Dedifferentiated amniotic fluid mesenchymal stem cell (primary cell): Measurements from ENCODE around the gene CRAMP1.
"Not testable (repeated sequence)": the region's sequence is repeated elsewhere in the genome, so short reads cannot be mapped to it uniquely, and the experiment has no call there.

Experiments used
- DNase-seq: peaks from one replicate; pipeline ENCODE4 v3.0.0-alpha.2; 2016; ENCODE audit errors: extremely low spot score

CRAMP1 gene, protein sequence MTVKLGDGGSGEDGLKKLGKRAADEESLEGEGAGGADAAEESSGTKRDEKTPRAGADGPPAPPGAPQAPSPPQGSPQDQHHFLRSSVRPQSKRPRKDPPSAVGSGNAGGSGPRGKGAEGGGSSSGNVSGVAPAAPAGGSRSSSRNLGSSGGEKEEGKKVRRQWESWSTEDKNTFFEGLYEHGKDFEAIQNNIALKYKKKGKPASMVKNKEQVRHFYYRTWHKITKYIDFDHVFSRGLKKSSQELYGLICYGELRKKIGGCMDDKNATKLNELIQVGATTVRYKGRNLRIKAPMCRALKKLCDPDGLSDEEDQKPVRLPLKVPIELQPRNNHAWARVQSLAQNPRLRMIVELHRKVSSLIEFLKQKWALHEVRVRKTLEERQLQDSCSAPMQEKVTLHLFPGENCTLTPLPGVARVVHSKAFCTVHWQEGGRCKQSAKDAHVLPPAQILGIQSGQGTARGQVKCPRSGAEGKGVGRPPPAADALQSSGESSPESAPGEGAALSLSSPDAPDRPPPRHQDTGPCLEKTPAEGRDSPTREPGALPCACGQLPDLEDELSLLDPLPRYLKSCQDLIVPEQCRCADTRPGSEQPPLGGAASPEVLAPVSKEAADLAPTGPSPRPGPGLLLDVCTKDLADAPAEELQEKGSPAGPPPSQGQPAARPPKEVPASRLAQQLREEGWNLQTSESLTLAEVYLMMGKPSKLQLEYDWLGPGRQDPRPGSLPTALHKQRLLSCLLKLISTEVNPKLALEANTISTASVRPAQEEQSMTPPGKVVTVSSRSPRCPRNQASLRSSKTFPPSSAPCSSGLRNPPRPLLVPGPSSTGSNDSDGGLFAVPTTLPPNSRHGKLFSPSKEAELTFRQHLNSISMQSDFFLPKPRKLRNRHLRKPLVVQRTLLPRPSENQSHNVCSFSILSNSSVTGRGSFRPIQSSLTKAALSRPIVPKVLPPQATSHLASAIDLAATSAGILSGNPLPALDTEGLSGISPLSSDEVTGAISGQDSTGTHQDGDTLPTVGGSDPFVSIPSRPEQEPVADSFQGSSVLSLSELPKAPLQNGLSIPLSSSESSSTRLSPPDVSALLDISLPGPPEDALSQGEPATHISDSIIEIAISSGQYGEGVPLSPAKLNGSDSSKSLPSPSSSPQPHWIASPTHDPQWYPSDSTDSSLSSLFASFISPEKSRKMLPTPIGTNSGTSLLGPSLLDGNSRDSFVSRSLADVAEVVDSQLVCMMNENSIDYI (N-terminal part only)

GRCh38 chr16:1612320-1613111, at the start of gene CRAMP1:
CRAMP1 (plus strand) TSS chr16:1612360; CDS start chr16:1614640, 2,280 bp downstream.
- DNase-seq = no peak

DNA sequence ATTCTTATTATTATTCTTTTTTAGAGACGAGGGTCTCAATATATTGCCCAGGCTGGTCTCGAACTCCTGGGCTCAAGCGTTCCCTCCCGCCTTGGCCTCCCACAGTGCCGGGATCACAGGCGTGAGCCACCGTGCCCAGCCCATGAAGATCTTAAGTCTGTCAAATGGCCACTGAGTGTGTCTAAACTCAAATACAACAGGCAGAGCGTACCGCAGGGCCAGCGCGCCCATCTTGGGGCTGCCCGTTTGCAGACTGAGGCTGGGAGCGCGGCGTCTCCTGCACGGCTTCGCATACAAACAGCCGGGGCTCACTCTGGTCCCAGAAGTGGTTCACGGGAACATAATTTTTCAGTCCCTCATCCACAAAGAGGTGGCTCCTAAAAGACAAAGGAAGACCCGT, 48.4 kb upstream of the CRAMP1 start:
- DNase-seq = no peak

GRCh38 chr16:1564325-1564724, 47.8 kb upstream of the CRAMP1 start:
- DNase-seq = no peak

GRCh38 chr16:1565083-1565805, 46.9 kb upstream of the CRAMP1 start:
- DNase-seq = no peak

- no peak for DNase-seq
Observed at GRCh38 chr16:1567988-1568387, 44.2 kb upstream of the CRAMP1 start.

DNA sequence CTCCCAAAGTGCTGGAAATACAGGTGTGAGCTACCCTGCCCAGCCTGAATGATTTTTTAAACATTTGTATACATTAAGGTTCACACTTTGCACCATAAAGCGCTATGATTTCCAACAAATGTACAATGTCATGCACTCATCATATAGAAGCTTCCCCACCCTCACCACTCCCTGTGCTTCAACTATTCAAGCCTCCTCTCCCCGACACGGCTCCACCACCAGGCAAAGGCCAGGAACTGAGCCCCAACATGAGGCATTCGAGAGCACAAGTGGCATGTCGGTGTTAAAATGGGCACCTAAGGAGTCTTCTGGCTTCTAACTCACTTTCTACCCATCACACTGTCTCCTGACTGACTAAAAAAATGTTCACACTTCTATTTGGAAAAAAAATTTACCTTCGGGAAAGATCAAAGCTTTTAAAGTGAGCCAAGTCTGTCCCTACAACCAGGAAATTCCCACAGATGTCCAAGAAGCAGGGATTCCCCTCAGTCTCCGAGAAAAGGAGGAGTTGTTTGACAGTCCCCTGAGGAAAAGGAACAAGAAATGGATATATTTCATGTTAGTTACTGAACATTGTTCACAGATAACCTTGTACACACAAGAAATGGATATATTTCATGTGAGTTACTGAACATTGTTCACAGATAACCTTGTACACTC, 41.0 kb upstream of the CRAMP1 start:
- DNase-seq = no peak

GRCh38 chr16:1572673-1573072, 39.5 kb upstream of the CRAMP1 start:
- no peak for DNase-seq

GRCh38 chr16:1573301-1573700, 38.9 kb upstream of the CRAMP1 start:
- no peak for DNase-seq

GRCh38 chr16:1575578-1575977, 36.6 kb upstream of the CRAMP1 start:
- DNase-seq = no peak

DNA sequence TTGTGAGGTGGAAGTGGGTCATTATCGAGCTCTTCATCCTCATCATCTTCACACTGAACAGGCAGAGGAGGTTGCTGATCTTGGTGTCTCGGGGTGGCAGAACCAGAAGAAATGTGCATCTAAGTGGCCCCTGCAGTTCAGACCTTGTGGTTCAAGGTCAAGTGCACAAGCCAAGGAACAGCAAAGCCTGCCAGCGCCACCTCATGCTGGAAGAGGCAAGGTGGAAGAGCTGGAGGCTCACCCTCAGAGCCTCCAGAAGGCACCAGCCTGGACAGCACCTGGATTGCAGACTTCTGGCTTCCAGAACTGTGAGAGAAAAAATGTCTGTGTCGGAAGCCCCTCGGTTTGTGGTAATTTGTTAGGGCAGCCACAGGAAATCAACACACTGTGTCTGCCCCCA, 32.9 kb upstream of the CRAMP1 start:
- no peak for DNase-seq

DNA sequence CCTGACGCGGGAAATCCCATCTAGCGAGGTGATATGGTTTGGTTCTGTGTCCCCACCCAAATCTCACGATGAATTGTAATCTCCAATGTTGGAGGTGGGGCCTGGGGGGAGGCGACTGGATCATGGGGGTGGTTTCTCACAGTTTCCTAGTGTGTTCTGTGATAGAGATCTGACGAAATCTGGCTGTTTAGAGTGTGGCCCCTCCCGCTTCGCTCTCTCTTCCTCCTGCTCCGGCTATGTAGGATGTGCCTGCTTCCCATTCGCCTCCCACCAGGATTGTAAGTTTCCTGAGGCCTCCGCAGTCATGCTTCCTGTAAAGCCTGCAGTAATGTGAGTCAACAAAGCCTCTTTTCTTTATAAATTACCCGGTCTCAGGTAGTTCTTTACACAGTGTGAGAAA, 31.9 kb upstream of the CRAMP1 start:
- no peak for DNase-seq

DNA sequence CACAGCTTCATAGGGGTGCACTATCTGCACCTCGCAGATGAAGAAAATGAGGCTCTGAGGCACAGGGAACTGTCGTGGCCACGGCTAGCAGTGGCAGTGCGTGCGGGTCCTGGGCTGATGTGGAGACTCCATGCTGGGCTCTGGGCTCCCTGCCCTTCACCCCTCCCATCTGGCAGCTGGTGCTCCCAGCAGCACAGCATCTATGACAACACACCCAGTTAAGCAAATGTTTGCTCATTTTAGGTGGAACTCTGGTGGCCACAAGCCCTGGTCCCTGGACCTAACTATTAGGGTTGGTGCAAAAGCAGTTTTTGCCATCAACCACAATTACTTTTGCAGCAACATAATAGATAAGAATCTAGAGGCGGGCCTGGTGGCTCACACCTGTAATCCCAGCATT, 31.2 kb upstream of the CRAMP1 start:
- DNase-seq = no peak

- DNase-seq = no peak
Observed at GRCh38 chr16:1581804-1582203, 30.4 kb upstream of the CRAMP1 start.

DNA sequence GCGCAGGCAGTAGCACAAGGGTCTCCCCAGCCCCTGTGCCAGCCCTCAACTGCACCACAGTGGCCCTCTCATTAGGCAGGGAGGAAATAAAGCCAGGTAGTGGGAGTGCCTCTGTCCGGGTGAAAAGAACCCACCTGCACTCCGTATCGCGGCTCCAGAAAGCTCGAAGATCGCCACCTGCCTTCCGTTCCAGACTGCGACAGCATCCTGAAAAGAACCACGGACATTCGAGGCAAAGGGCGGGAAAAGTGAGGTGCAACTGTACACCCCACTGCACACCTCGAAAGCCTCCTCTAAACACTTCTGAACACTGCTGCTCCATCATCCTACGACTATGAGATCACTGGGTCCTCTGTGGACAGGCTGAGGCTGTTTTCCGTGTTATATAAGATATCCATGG, 29.0 kb upstream of the CRAMP1 start:
- DNase-seq = no peak

- DNase-seq = no peak
Observed at GRCh38 chr16:1584926-1585484, 27.2 kb upstream of the CRAMP1 start.

DNA sequence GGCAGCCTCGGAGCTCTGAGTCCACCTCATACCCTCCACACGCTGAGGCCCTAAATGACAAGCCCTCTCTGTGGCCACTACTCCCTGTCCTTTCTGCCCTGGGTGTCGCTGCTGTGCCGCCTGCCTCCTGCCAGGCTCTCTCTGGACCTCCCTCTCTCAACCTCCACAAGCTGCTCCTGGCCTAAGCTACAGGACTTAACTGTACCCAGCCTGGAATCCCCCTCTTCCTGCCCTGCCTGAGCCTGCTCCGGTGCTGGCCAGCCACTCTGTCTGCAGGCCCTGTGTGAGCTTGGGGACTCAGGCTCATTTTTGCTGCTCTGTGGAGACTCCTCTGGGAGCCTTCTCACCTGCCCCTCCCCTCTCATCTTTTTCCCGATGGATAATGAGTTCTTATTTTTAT, 21.8 kb upstream of the CRAMP1 start:
- no peak for DNase-seq

DNA sequence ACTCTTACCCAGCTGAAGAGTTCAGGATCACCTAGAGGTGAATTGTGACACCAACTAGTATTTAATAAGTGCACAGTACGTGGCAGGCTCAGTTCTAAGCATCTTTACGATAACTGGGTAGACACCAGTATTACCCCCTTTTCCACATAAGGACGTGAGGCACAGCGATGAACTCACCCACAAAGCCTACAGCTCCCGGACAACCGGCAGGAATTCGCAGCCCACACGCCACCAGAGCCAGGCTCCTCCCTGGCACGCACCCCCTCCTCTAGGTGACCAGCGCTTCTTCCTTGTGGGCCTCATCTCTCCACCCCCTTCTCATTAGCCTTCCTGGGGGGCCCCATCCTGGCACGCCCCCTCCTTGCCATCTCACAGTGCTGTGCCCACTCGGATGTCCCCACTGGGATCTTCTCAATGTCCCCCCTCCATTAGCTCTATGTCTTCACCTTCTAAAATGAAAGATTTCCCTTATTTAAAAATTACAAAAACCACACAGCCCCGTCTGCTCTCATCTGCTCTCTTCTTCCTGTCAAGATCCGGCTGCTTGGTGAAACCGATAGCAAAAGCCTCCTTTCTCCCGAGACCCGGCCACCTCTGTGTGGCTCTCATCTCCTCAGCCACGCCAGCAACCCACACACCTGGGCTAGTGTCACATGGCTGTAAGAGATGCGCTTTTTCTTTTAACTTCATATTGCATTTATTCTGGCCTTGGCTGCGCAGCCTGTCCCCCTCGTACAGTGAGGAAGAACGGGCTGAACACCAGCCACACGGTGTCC, 21.0 kb upstream of the CRAMP1 start:
- no peak for DNase-seq

DNA sequence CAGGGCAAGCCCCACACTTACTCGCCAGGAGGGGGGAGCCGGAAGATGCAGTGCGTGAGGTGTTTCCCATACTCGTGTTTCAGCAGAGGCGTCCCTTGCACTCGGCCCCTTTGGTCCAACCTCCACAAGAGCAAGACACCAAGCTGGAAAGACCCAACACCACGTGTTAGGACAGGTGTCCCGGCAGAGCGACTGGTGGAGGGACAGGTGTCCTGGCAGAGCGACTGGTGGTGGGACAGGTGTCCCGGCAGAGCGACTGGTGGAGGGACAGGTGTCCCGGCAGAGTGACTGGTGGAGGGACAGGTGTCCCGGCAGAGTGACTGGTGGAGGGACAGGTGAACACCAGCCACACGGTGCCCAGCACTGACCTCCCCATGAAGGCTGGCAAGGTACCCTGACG, 19.7 kb upstream of the CRAMP1 start:
- DNase-seq = no peak

DNA sequence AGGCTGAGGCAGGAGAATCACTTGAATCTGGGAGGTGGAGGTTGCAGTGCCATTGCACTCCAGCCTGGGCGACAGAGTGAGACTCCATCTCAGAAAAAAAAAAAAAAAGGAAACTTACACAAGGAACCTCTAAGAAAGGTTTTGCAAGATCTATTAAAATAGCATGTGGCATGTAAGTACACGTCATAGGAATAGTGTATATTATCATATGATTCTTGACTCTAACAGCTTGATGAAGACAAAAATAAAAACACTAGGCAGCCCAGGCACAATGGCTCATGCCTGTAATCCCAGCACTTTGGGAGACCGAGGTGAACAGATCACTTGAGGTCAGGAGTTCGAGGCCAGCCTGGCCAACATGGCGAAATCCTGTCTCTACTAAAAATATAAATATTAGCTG, 16.6 kb upstream of the CRAMP1 start:
- DNase-seq = not testable (repeated sequence)
